ENCODE results near the gene RILPL1. TPM values are rescaled to one million over a fixed set of nuclear protein-coding genes. Genes with fewer than 3 reads are reported as not detected.
A peak's percentile ranks its signal among the peaks of the same experiment; 100 is the strongest.

RILPL1 gene
- total and polyA plus RNA-seq, 2 of the 4 experiments (the other 2 are of a cell fraction) = 11.1 to 19.8 TPM

- TF ChIP-seq ELK1 (IDR thresholded peaks at IDR 0.05; ENCODE audit: borderline replicate concordance, low read depth, low read length) = no peak
Observed at GRCh38 chr12:123512838-123513665, 20.5 kb downstream of the RILPL1 start (continued).

GRCh38 chr12:123506843-123507236 is 26.7 kb downstream of the RILPL1 start:
- DNase-seq (no peak), ATAC-seq (ENCODE audit: low read depth) (no peak)
- Histone ChIP-seq H3K14ac (replicated peaks; ENCODE audit: low read depth, low read length) (no peak overlapping the region), H3K27me3 (ENCODE audit: control insufficient read depth, insufficient read depth, low read length) (no peaks in the 10 kb centered on the region), H3K23ac (ENCODE audit: low read depth, low read length) (no peak overlapping the region), H2BK20ac (ENCODE audit: low read depth, low read length) (no peak overlapping the region), H3K4me2 (ENCODE audit: low read depth, low read length) (no peak overlapping the region), H3K56ac (ENCODE audit: extremely low read depth, insufficient read depth, low read length) (no peak overlapping the region), H3K4me1 (ENCODE audit: control insufficient read depth, insufficient read depth, low read length) (no peaks in the 10 kb centered on the region), H2BK15ac (ENCODE audit: low read depth, low read length) (no peak overlapping the region), H3K27ac (ENCODE audit: insufficient read depth, low read length) (no peak overlapping the region), H3K9ac (ENCODE audit: low read depth, low read length) (no peak overlapping the region), H4K5ac (ENCODE audit: low read depth, low read length) (no peak overlapping the region), H3K79me1 (ENCODE audit: low read depth in 1 of 2, low read length in 2 of 2) (peaks cover 0 to 35% of the 10 kb centered on the region in 2 experiments; a peak in 3 of 4 replicates), H3K9me3 (ENCODE audit: control insufficient read depth, insufficient read depth, low read length) (no peaks in the 10 kb centered on the region), H3K36me3 (ENCODE audit: control insufficient read depth, insufficient read depth, low read length) (peaks cover 23% of the 10 kb centered on the region), H2BK5ac (ENCODE audit: low read depth, low read length, poor library complexity, severe bottlenecking) (no peak overlapping the region), H2AK5ac (ENCODE audit: low read depth, low read length) (0 out of 2 replicates have a peak overlapping the region, but pooled peaks have one; percentile 16), H2BK120ac (ENCODE audit: low read depth, low read length) (no peak overlapping the region), H2AFZ (replicated peaks; ENCODE audit: low read length, poor library complexity) (no peak overlapping the region), H4K91ac (ENCODE audit: insufficient read depth, low read depth, low read length) (no peak overlapping the region), H3K18ac (ENCODE audit: low read depth, low read length) (no peak overlapping the region), H4K8ac (ENCODE audit: low read depth in 2 of 2, low read length in 2 of 2) (no peak overlapping the region), H2AK9ac (replicated peaks; ENCODE audit: low read depth, low read length, poor library complexity) (no peak overlapping the region), H4K20me1 (ENCODE audit: insufficient read depth, low read length) (peaks cover 9% of the 10 kb centered on the region), H3K9me1 (ENCODE audit: insufficient read depth, low read length) (peaks cover 13% of the 10 kb centered on the region), H3K4me3 (ENCODE audit: insufficient read depth, low read depth, low read length) (no peak overlapping the region), H3K4ac (ENCODE audit: low read depth, low read length) (no peak overlapping the region)
- intact Hi-C loops (cut with micrococcal nuclease) (no loop called here), in situ Hi-C loops (cut with MboI; ENCODE audit: low sequenced_read_pairs) (no loop called here), dilution Hi-C loops (cut with HindIII; ENCODE audit: low sequenced_read_pairs, unreplicated experiment) (no loop called here)
- ChIA-PET CTCF (no interaction called here), POLR2A (ENCODE audit: unreplicated experiment) (no interaction called here)
- BruUV-seq (replicated peaks) = no TSS peak
- 78% methylated on average over 4 of the region's 6 CpGs; no CpG with 5 or more reads in 1 of the 2 experiments for WGBS, 2 experiments (ENCODE audit: extremely low coverage in 2 of 2, insufficient read length in 1 of 2)
- TF ChIP-seq FOS (IDR thresholded peaks at IDR 0.05; ENCODE audit: low read depth, low read length) (no peak), MXI1 (IDR thresholded peaks at IDR 0.05; ENCODE audit: borderline replicate concordance, low read depth, low read length) (no peak), MAZ (IDR thresholded peaks at IDR 0.05; ENCODE audit: borderline replicate concordance, low read depth, low read length) (no peak), CHD1 (IDR thresholded peaks at IDR 0.05; ENCODE audit: low read depth, low read length) (no peak)
